GM23248 (cell line): ENCODE measurements around the gene STK32B. TPM values are rescaled to one million over a fixed set of nuclear protein-coding genes. Genes with fewer than 3 reads are reported as not detected.

Experiments
- DNase-seq: peaks from one replicate; pipeline ENCODE4 v3.0.0-alpha.2; 2015
- H2AFZ ChIP-seq: fragments of 200-600 bp; sonication (generic); 2 replicates; pipeline ENCODE4 v1.6.1; 2016; ENCODE audit warnings: antibody characterized with exemption
- H3F3A ChIP-seq: fragments of 200-600 bp; sonication (generic); 2 replicates; pipeline ENCODE4 v1.6.1; 2016; ENCODE audit warnings: mild to moderate bottlenecking, antibody characterized with exemption, mixed run types; ENCODE audit not compliant: insufficient read depth
- H3K27ac ChIP-seq: fragments of 200-600 bp; sonication (generic); 2 replicates; pipeline ENCODE4 v1.5.1; 2016; ENCODE audit warnings: mild to moderate bottlenecking
- H3K27me3 ChIP-seq: fragments of 200-600 bp; sonication (generic); replicated peaks from 2 replicates; pipeline ENCODE4 v1.6.1; 2016; ENCODE audit warnings: mild to moderate bottlenecking; ENCODE audit not compliant: insufficient read depth
- H3K36me3 ChIP-seq: fragments of 200-600 bp; sonication (generic); 2 replicates; pipeline ENCODE4 v1.6.1; 2016; ENCODE audit warnings: low read depth, mild to moderate bottlenecking
- H3K4me1 ChIP-seq: fragments of 200-600 bp; sonication (generic); 2 replicates; pipeline ENCODE4 v1.6.1; 2016; ENCODE audit warnings: mild to moderate bottlenecking; ENCODE audit not compliant: insufficient read depth
- H3K4me2 ChIP-seq: fragments of 200-600 bp; sonication (generic); one replicate; pipeline ENCODE4 v1.6.1; 2016; ENCODE audit warnings: mild to moderate bottlenecking; ENCODE audit not compliant: unreplicated experiment
- H3K4me3 ChIP-seq: fragments of 200-600 bp; sonication (generic); 2 replicates; pipeline ENCODE4 v1.5.1; 2016; ENCODE audit warnings: mild to moderate bottlenecking
- H3K79me2 ChIP-seq: fragments of 200-600 bp; sonication (generic); 2 replicates; pipeline ENCODE4 v1.6.1; 2016; ENCODE audit warnings: mild to moderate bottlenecking; ENCODE audit not compliant: insufficient read depth
- H3K9ac ChIP-seq: fragments of 200-600 bp; sonication (generic); 2 replicates; pipeline ENCODE4 v1.6.1; 2016; ENCODE audit warnings: mild to moderate bottlenecking
- H3K9me2 ChIP-seq: fragments of 200-600 bp; sonication (generic); 2 replicates; pipeline ENCODE4 v1.6.1; 2016; ENCODE audit warnings: mixed run types, mild to moderate bottlenecking, moderate library complexity; ENCODE audit not compliant: insufficient read depth
- H3K9me3 ChIP-seq: fragments of 200-600 bp; sonication (generic); one replicate; pipeline ENCODE4 v1.6.1; 2017; ENCODE audit warnings: low read depth
- H4K20me1 ChIP-seq: fragments of 200-600 bp; sonication (generic); 2 replicates; pipeline ENCODE4 v1.6.0; 2016; ENCODE audit not compliant: insufficient read depth
- EZH2 ChIP-seq: fragments of 200-600 bp; sonication (generic); IDR thresholded peaks from 2 replicates; pipeline ENCODE4 v1.6.1; 2018; ENCODE audit warnings: antibody characterized with exemption, mild to moderate bottlenecking; ENCODE audit not compliant: insufficient read depth, poor library complexity, severe bottlenecking
- EZH2phosphoT487 ChIP-seq: fragments of 200-600 bp; sonication (generic); IDR thresholded peaks from 2 replicates; pipeline ENCODE4 v1.6.1; 2018; ENCODE audit warnings: antibody characterized with exemption, moderate library complexity, mild to moderate bottlenecking, low read depth; ENCODE audit not compliant: insufficient read depth
- WGBS, 2 experiments: methylation state at CpG; one replicate each; pipeline ENCODE4 v1.1.6; 2015 to 2017; ENCODE audit warnings: low lambda C conversion rate in 2 of 2, low coverage in 1 of 2; ENCODE audit errors: missing lambda C conversion rate in 2 of 2; 5-methylcytosine and 5-hydroxymethylcytosine counted together
- in situ Hi-C: fragments of 300-500 bp; cut with MboI; formaldehyde crosslinking; loops from 2 replicates; pipeline ENCODE4 v1.15.0; 2020
- polyA plus RNA-seq: library from polyadenylated mRNA; unstranded; fragments of >200 nt; fragmentation: Nextera tagmentation; extraction: Ambion mirVana; gene quantifications from 2 replicates; pipeline ENCODE4 v1.2.1, GENCODE V29; 2016
- total RNA-seq: library from RNA; depleted of rRNA; stranded (reverse); fragments of >200 nt; shearing (Covaris generic); gene quantifications from 2 replicates; pipeline ENCODE4 v1.2.3, GENCODE V29; 2014

The STK32B gene
- total and polyA plus RNA-seq, 2 experiments from 2014 or later: 4.9 to 6.1 TPM

GRCh38 chr4:5041699-5042098, 9.6 kb upstream of the STK32B start:
- 64 to 71% methylated on average over 7 of the region's 7 CpGs for WGBS, 2 experiments

GRCh38 chr4:5043579-5043978, 7.7 kb upstream of the STK32B start:
- no peaks in the 10 kb centered on the region for H3K9me3 ChIP-seq
- H3K9ac ChIP-seq: no peak overlapping the region
- TF ChIP-seq EZH2phosphoT487: no peak
- TF ChIP-seq EZH2: no peak
- H4K20me1 ChIP-seq: no peaks in the 10 kb centered on the region
- no peak overlapping the region for H2AFZ ChIP-seq
- no peaks in the 10 kb centered on the region for H3K36me3 ChIP-seq
- peaks cover 7% of the 10 kb centered on the region; the same call in 1 of the 2 replicates for H3K27me3 ChIP-seq
- no peaks in the 10 kb centered on the region for H3K79me2 ChIP-seq
- H3K4me3 ChIP-seq: no peak overlapping the region
- H3K4me1 ChIP-seq: peaks cover 5% of the 10 kb centered on the region
- no peak overlapping the region for H3K27ac ChIP-seq
- no peaks in the 10 kb centered on the region for H3K9me2 ChIP-seq
- peaks cover 8% of the 10 kb centered on the region; the same call in 1 of the 2 replicates for H3F3A ChIP-seq
- DNase-seq: no peak
- no peak overlapping the region for H3K4me2 ChIP-seq
- WGBS, 2 experiments: 69 to 78% methylated on average over 6 of the region's 6 CpGs
- in situ Hi-C loops: loop anchor here (25.0 kb wide), 1 partner anchor 769 kb away; no protein-coding TSS in a partner anchor

More at GRCh38 chr4:5041699-5042098, 9.6 kb upstream of the STK32B start:
- no peaks in the 10 kb centered on the region for H3K9me3 ChIP-seq
- H3K4me3 ChIP-seq: no peak overlapping the region
- no peak overlapping the region for H3K4me2 ChIP-seq
- no peak overlapping the region for H3K27ac ChIP-seq
- no peak for TF ChIP-seq EZH2
- no peaks in the 10 kb centered on the region for H4K20me1 ChIP-seq
- H3K36me3 ChIP-seq: no peaks in the 10 kb centered on the region
- peaks cover 22% of the 10 kb centered on the region for H3K4me1 ChIP-seq
- H3K27me3 ChIP-seq: peaks cover 7% of the 10 kb centered on the region; the same call in 1 of the 2 replicates
- no peak overlapping the region for H2AFZ ChIP-seq
- H3F3A ChIP-seq: peaks cover 26% of the 10 kb centered on the region
- H3K9ac ChIP-seq: no peak overlapping the region
- DNase-seq: no peak
- H3K9me2 ChIP-seq: no peaks in the 10 kb centered on the region
- H3K79me2 ChIP-seq: no peaks in the 10 kb centered on the region
- in situ Hi-C loops: loop anchor here (25.0 kb wide), 1 partner anchor 771 kb away; no protein-coding TSS in a partner anchor

GRCh38 chr4:5044341-5044740, 6.9 kb upstream of the STK32B start:
- DNase-seq: no peak
- no peaks in the 10 kb centered on the region for H4K20me1 ChIP-seq
- H3K4me1 ChIP-seq: no peaks in the 10 kb centered on the region
- no peak overlapping the region for H3K4me3 ChIP-seq
- H3K36me3 ChIP-seq: no peaks in the 10 kb centered on the region
- no peak overlapping the region for H3K27ac ChIP-seq
- H3K27me3 ChIP-seq: peaks cover 7% of the 10 kb centered on the region; the same call in 1 of the 2 replicates
- no peaks in the 10 kb centered on the region for H3K9me3 ChIP-seq
- in situ Hi-C loops: loop anchor here (25.0 kb wide), 1 partner anchor 768 kb away; no protein-coding TSS in a partner anchor
- H3K9me2 ChIP-seq: no peaks in the 10 kb centered on the region
- H3K9ac ChIP-seq: no peak overlapping the region
- H2AFZ ChIP-seq: no peak overlapping the region
- H3K79me2 ChIP-seq: no peaks in the 10 kb centered on the region
- 84 to 86% methylated on average over 3 of the region's 3 CpGs for WGBS, 2 experiments
- H3F3A ChIP-seq: 0 out of 2 replicates have a peak, but pooled peaks cover 3% of the 10 kb centered on the region
- no peak overlapping the region for H3K4me2 ChIP-seq
- TF ChIP-seq EZH2 (no peak), EZH2phosphoT487 (no peak)

- peak; percentile 10 for DNase-seq
- H3K27me3 ChIP-seq: peaks cover 7% of the 10 kb centered on the region; the same call in 1 of the 2 replicates
- TF ChIP-seq EZH2 (no peak), EZH2phosphoT487 (no peak)
- no peak overlapping the region for H3K9ac ChIP-seq
- H2AFZ ChIP-seq: no peak overlapping the region
- H3K79me2 ChIP-seq: no peaks in the 10 kb centered on the region
- no peak overlapping the region for H3K27ac ChIP-seq
- H3F3A ChIP-seq: no peaks in the 10 kb centered on the region
- in situ Hi-C loops: loop anchor here (25.0 kb wide), 1 partner anchor 767 kb away; no protein-coding TSS in a partner anchor
- H3K4me2 ChIP-seq: no peak overlapping the region
- no peaks in the 10 kb centered on the region for H3K4me1 ChIP-seq
- H3K36me3 ChIP-seq: no peaks in the 10 kb centered on the region
- WGBS, 2 experiments: 64 to 74% methylated on average over 3 of the region's 3 CpGs
- H3K4me3 ChIP-seq: no peak overlapping the region
- H3K9me3 ChIP-seq: no peaks in the 10 kb centered on the region
- H4K20me1 ChIP-seq: no peaks in the 10 kb centered on the region
- no peaks in the 10 kb centered on the region for H3K9me2 ChIP-seq
Measured at GRCh38 chr4:5045097-5045496, 6.2 kb upstream of the STK32B start.
